Measurements from ENCODE around the gene MTSS2. TPM values are rescaled to one million over a fixed set of nuclear protein-coding genes. Genes with fewer than 3 reads are reported as not detected.

MTSS2 gene
- total and polyA plus RNA-seq, 2 of the 4 experiments (the other 2 are of a cell fraction), result 9.1 to 86.2 TPM

DNA sequence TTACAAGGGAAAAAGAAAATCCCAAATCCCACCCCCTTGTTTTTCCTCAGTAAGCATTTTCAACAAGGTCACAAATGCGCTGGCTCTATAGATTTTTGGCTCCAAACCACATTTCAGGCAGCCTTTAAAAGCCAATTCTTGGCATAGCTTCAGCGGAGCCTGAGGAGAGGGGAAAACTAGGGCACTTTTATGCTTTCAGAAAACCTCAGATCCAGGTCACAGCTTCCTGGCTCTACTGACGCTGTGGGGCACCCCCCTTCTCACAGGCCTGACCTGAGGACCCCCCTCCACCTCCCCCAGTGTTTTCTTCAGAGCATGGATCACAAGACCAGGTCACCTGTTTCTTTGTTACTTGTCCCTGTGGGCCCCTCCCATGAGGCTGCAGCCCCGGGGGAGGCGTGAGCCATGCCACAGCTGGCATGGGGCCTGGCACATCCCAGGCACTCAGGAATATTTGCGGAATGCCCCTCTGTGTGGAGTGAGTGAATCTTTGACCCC, 30.1 kb upstream of the MTSS2 start:
- Histone ChIP-seq H2BK5ac (ENCODE audit: low read depth, low read length, poor library complexity, severe bottlenecking) (peak overlapping the region; percentile 94), H2AK5ac (ENCODE audit: low read depth, low read length) (peak overlapping the region; percentile 95), H2AFZ (replicated peaks; ENCODE audit: low read length, poor library complexity) (no peak overlapping the region), H3K4me3 (ENCODE audit: insufficient read depth, low read depth, low read length) (no peak overlapping the region), H4K91ac (ENCODE audit: insufficient read depth, low read depth, low read length) (peak overlapping the region; percentile 98), H3K36me3 (ENCODE audit: control insufficient read depth, insufficient read depth, low read length) (peaks cover 6% of the 10 kb centered on the region; the same call in 1 of the 2 replicates), H3K56ac (ENCODE audit: extremely low read depth, insufficient read depth, low read length) (peak overlapping the region; percentile 48; the same call in 1 of the 2 replicates), H4K8ac (ENCODE audit: low read depth in 2 of 2, low read length in 2 of 2) (peak overlapping the region; percentile 41 to 63; a peak in 3 of 4 replicates), H2AK9ac (replicated peaks; ENCODE audit: low read depth, low read length, poor library complexity) (peak overlapping the region; percentile 74), H3K9me3 (ENCODE audit: control insufficient read depth, insufficient read depth, low read length) (no peaks in the 10 kb centered on the region), H3K27me3 (ENCODE audit: control insufficient read depth, insufficient read depth, low read length) (no peaks in the 10 kb centered on the region), H2BK20ac (ENCODE audit: low read depth, low read length) (peak overlapping the region; percentile 81; the same call in 1 of the 2 replicates), H3K27ac (ENCODE audit: insufficient read depth, low read length) (peak overlapping the region; percentile 89), H3K4ac (ENCODE audit: low read depth, low read length) (peak overlapping the region; percentile 96), H3K9me1 (ENCODE audit: insufficient read depth, low read length) (peaks cover 31% of the 10 kb centered on the region), H3K4me2 (ENCODE audit: low read depth, low read length) (peak overlapping the region; percentile 21; the same call in 1 of the 2 replicates), H4K20me1 (ENCODE audit: insufficient read depth, low read length) (no peaks in the 10 kb centered on the region), H3K18ac (ENCODE audit: low read depth, low read length) (peak overlapping the region; percentile 30), H2BK120ac (ENCODE audit: low read depth, low read length) (peak overlapping the region; percentile 95), H3K9ac (ENCODE audit: low read depth, low read length) (peak overlapping the region; percentile 50; the same call in 1 of the 2 replicates), H3K23ac (ENCODE audit: low read depth, low read length) (peak overlapping the region; percentile 53; the same call in 1 of the 2 replicates), H3K4me1 (ENCODE audit: control insufficient read depth, insufficient read depth, low read length) (peaks cover 38% of the 10 kb centered on the region), H2BK15ac (ENCODE audit: low read depth, low read length) (peak overlapping the region; percentile 19), H4K5ac (ENCODE audit: low read depth, low read length) (peak overlapping the region; percentile 41), H3K14ac (replicated peaks; ENCODE audit: low read depth, low read length) (peak overlapping the region; percentile 88), H3K79me1 (ENCODE audit: low read depth in 1 of 2, low read length in 2 of 2) (peaks cover 9 to 41% of the 10 kb centered on the region in 2 experiments)
- ChIA-PET POLR2A (ENCODE audit: unreplicated experiment) (interaction anchor here (0.5 to 1.7 kb wide), 3 partner anchors 19 to 571 kb away, joined by 3 to 6 read pairs (median 3); no protein-coding TSS in a partner anchor), CTCF (interaction anchor here (0.8 to 2.0 kb wide), 3 partner anchors 11 to 22 kb away, joined by 3 to 10 read pairs (median 3); no protein-coding TSS in a partner anchor)
- intact Hi-C loops (cut with micrococcal nuclease), result loop anchor here (1.0 kb wide), 1 partner anchor 21 kb away; no protein-coding TSS in a partner anchor
- ATAC-seq (ENCODE audit: low read depth) (peak; percentile 1; the same call in 1 of the 2 replicates), DNase-seq (peak; percentile 62)
- TF ChIP-seq SMC3 (IDR thresholded peaks at IDR 0.05; ENCODE audit: low read depth, low read length) (no peak), MAFK (IDR thresholded peaks at IDR 0.05; ENCODE audit: low read depth, low read length) (peak; percentile 73), RAD21 (IDR thresholded peaks at IDR 0.05; ENCODE audit: low read length) (no peak)
- TF ChIP-seq, protein P1, sequence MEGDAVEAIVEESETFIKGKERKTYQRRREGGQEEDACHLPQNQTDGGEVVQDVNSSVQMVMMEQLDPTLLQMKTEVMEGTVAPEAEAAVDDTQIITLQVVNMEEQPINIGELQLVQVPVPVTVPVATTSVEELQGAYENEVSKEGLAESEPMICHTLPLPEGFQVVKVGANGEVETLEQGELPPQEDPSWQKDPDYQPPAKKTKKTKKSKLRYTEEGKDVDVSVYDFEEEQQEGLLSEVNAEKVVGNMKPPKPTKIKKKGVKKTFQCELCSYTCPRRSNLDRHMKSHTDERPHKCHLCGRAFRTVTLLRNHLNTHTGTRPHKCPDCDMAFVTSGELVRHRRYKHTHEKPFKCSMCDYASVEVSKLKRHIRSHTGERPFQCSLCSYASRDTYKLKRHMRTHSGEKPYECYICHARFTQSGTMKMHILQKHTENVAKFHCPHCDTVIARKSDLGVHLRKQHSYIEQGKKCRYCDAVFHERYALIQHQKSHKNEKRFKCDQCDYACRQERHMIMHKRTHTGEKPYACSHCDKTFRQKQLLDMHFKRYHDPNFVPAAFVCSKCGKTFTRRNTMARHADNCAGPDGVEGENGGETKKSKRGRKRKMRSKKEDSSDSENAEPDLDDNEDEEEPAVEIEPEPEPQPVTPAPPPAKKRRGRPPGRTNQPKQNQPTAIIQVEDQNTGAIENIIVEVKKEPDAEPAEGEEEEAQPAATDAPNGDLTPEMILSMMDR (conservative IDR thresholded peaks at IDR 0.05; ENCODE audit: low read depth, low read length), result no peak
- TF ChIP-seq, protein P2, sequence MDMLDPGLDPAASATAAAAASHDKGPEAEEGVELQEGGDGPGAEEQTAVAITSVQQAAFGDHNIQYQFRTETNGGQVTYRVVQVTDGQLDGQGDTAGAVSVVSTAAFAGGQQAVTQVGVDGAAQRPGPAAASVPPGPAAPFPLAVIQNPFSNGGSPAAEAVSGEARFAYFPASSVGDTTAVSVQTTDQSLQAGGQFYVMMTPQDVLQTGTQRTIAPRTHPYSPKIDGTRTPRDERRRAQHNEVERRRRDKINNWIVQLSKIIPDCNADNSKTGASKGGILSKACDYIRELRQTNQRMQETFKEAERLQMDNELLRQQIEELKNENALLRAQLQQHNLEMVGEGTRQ (IDR thresholded peaks at IDR 0.05; ENCODE audit: low read depth, low read length), result no peak
- no CpG with 5 or more reads among the region's 6 CpGs for WGBS, 2 experiments (ENCODE audit: extremely low coverage in 2 of 2, insufficient read length in 1 of 2)
- dilution Hi-C loops (cut with HindIII; ENCODE audit: low sequenced_read_pairs, unreplicated experiment), result no loop called here
- BruUV-seq (replicated peaks), result no TSS peak
- in situ Hi-C loops (cut with MboI; ENCODE audit: low sequenced_read_pairs), result no loop called here

Data from IMR-90 (cell line).